GM18951 (cell line): ENCODE results near the gene MAOB.

ENCODE experiments used
- POLR2A ChIP-seq: IDR thresholded peaks from 4 replicates; pipeline ENCODE4 v1.6.1; 2011; ENCODE audit warnings: mild to moderate bottlenecking; ENCODE audit not compliant: insufficient read length, insufficient read depth; ENCODE audit errors: extremely low read depth
- in situ Hi-C: fragments of 300-500 bp; cut with MboI; formaldehyde crosslinking; loops from one replicate; pipeline ENCODE4 v1.12.0; 2022; ENCODE audit warnings: low sequenced_read_pairs, mixed read lengths, inconsistent platforms; ENCODE audit not compliant: unreplicated experiment

Gene MAOB

DNA sequence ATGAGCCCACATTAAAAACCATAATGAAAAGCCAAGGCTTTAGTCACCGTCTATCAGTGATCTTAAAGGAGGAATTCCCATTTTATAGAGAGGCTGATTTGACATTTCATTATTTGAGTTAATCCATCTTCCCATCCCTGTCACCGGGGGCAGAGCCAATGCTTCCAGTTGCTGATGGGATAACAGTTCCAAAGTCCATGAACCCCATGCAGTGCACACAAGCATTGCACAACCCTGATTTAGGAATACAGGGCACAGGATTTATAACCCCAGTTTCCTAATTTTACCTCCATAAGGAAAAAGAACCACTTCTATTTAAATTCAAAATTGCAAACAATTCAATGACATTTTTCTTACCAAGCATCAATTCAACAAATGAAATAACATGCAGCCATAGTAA, 36.5 kb downstream of the MAOB start:
- no peak for TF ChIP-seq POLR2A
- in situ Hi-C loops, result no loop called here

DNA sequence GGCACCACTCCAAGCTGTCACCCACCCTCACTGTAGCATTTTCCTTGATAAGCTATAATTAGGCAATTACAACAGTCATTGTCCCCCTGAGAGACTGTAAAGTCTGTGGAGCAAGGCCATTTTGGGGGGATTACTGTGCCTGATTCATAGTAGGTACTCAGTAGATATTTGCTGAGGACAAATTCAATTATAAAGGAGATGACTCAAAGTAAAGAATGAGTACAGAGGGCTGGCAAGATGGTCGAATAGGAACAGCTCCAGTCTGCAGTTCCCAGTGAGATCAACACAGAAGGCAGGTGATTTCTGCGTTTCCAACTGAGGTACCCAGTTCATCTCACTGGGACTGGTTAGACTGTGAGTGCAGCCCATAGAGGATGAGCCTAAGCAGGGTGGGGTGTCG, 42.0 kb downstream of the MAOB start:
- TF ChIP-seq POLR2A, result no peak
- in situ Hi-C loops, result no loop called here

DNA sequence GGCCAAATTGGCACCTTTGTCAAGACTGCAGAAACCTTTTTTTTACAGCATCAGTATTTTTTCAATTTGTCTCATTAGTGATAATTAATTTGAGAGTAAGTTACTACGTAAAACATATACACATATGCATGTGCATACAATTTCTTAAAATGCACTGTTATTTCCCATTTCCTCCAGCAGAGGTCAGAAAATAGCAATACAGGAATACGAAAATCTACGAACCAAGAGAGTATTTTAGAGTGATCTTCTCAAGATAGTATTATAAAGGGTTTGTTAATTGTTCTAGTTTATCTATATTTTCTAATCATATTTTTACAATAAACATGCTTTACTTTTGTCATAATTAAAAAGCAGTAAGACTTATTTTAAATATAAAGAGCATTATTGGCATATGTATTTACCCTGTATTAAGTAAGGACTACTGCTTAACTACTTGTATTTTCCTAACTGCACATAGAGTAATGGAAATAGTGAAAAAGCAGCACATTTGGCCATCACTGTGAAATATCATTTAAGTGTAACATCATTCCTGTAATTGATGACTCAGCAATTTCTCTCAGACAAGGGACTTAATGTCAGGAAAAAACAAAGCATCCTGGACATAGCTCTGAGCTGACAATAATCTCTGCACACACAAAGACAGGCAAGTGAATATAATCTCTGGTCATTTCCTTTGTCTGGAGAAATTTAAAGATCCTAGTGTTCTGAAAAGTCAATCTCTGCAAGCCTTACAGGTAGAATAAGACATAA, 45.6 kb downstream of the MAOB start:
- in situ Hi-C loops, result no loop called here
- no peak for TF ChIP-seq POLR2A

DNA sequence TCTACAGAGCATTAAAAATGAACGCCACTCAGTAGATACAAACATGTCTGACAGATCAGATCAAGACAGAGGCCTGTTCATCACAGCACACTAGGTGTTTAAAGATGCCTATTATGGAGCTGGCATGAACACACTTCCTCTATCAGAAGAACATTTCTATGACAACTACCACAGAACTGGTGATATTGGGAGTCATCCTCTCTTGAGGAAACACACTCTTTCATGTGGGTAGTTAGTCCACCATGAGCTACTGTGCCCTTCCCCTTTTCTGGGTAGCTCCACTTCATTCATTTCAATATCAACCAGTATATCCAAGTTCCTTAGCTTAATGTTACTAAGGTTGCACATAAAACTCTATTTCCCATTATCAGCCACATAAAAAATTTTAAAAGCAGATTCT, 46.7 kb downstream of the MAOB start:
- no peak for TF ChIP-seq POLR2A
- in situ Hi-C loops, result no loop called here

DNA sequence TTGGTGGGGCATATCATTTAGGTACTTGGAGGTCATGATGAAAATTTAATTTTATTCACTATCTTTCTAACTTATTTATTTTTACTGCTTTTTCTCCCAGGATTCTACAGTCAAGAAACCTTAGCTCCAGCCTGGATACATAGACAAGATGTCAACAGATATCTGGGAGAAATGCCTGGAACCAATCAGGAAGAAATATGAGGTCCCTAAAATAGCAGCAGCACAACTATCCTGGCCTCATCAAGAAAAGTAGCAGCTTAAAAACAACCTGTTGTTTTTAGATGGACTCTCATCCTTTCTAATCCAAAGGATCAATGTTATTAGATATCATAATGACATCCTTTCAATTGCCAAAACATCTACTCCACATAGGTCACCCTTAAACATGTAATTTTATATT, 54.5 kb downstream of the MAOB start:
- in situ Hi-C loops, result no loop called here
- TF ChIP-seq POLR2A, result no peak

DNA sequence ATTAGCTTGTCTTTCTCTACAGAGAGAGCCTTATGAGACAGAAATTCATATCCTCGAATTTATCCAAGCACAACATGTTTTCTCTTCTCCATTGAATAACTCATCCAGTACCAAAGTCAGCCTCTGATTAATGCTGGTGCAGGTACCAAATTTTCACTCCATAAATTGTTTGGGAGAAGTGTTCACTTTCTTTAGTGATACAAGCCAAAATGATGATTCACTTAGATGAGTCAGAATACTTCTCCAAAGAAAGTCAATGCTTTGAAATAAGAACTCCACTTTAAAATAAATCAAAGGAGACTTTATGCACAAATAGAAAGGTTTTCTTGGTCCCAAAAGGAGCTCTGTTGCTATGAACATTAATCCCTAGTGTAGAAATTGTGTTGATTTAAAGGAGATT, 60.2 kb downstream of the MAOB start:
- no peak for TF ChIP-seq POLR2A
- in situ Hi-C loops, result no loop called here

DNA sequence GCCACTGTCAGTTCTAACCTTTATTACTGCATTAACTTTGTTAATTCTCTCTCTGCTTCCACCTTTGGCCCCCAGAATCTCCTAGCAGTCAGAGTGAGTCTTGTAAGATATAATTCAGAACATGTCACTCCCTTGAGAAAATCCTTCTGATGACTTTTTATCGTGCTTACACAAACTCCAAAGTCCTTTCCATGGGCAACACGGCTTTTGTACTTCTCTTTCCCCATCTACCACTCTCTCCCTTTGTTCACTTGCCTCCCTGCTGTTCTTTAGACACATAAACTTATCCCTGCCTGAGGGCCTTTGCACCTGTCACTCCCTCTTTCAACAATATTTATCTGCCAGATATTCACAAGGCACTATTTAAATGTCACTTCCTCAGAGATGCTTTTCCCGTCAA, 64.8 kb downstream of the MAOB start:
- no peak for TF ChIP-seq POLR2A
- in situ Hi-C loops, result no loop called here

DNA sequence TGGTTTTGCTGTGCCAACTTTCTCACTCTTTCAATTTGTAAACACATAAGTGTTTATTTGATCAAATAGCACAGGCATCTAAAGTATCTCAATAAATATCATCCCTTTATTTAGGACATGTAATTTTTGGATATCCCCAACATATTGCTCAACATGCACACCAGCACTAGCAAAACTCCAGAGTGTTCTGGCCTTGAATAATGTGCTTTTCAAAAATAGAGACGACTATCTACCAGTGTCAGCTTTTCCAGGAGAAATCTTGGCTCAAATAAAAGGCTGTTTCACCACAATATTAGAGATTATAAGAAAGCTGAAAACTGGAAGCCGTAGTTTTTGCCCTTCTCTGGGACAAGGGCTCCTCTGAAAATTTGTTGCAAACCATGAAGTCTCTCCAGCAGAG, 67.0 kb downstream of the MAOB start:
- TF ChIP-seq POLR2A, result no peak
- in situ Hi-C loops, result no loop called here

DNA sequence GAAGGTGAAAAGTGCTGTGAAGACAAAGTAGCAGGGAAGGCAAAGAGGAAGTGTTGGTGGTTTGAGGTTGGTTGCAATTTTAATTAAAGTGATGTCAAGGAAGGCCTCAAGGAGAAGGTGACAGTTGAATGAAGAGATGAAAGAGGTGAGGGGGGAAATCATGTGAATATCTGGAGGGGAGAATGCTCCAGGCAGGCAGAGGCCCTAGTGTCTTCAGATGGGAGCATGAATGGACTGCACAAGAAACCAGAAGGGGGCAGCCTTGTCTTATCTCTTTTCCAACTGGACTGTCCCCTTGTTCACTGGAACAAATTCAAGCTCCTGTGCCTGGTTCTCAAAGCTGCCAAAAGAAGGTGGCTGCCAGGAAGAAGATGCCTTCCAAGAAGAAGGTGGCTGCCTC, 68.4 kb downstream of the MAOB start:
- TF ChIP-seq POLR2A, result no peak
- in situ Hi-C loops, result no loop called here

DNA sequence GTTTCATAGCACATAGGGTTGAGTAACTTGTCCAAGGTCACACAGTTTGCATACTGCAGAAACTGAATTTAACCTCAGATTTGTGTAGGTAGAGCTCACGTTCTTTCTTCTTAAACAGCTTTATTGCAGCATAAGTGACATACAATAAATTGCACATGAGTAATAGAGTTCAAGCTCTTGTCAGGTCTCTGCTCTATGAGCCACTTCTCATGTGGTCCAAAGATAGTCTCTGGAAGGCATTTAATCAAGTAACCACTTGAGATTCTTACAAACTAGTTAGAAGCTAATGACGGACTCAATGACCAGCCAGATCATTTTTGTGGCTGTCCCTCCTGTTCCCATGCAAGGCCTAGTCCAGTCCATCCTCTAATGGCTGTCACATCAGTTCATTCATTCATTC, 68.9 kb downstream of the MAOB start:
- in situ Hi-C loops, result no loop called here

DNA sequence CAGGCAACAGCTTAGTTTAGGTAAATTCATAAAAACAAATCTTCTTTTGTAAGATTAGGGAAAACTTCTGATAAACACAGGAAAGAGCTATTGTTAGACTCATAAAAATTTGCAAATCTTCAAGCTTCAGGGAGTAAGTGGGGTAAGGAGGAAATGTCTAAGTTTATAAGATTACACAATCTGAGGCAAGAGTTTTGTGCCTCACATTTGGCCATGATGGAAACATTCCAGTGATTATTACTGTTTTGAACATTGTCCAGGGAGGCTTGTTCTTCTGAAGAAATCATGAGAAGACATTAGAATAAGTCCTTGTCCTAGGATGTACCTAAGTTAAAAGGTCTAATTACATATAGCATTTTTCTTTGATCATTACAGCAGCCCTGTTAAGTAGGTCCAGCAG, 72.8 kb downstream of the MAOB start:
- TF ChIP-seq POLR2A, result no peak
- in situ Hi-C loops, result no loop called here

More for the DNA sequence above, 68.9 kb downstream of the MAOB start:
- TF ChIP-seq POLR2A, result no peak

DNA sequence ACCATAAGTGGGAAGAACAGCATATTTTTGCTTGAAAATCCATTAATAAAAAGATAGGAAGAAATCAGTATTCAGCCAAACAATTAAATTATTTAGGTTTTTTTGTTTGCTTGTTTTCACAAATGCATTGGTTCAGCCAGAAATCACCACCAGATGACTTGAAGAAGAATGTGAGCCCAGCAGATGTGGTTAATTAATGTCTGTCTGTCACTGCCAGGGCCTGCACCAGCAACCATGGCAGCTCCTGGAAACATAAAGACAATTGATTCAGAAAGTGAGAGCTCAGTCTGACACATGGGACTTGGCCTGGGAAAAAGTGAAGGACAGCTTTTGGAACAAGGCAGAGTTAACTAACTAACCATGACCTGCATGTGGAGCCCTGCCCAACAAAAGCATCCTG, 74.0 kb downstream of the MAOB start:
- in situ Hi-C loops, result no loop called here
- TF ChIP-seq POLR2A, result no peak

DNA sequence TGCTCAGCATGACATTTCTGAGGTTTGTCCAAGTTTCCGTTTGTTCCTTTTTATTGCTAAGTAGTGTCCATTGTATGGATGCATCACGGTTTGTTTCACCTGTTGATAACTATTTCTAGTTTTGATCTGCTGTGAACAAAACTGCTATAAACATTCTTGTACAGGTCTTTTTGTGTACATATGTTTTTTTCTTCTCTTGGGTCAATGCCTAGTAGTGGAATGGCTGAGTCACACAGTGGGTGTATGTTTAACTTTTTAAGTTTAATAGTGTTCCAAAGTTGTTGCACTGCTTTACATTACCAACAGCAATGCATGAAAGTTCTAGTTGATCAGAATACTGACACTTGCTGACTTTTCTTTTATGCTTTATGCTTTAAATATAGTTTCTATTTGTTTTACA, 76.7 kb downstream of the MAOB start:
- in situ Hi-C loops, result no loop called here
- no peak for TF ChIP-seq POLR2A

DNA sequence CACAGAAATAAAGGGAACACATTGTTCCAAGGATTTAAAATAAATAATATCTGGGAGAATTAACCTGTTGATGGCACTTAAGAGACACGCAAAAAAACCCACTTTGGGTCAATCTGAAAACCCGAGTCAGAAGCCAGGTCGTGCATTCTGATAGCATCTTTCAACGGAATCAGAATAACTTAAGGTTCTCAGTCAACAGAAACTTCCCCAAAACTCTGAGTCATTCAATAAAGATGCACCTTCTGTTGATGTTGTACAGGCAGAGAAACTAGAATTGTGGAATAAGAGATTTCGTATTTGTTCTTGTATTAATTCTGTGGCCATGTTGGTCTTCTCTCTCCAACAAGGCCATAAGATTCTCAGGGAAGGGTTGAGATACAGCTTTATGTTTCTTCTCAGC, 78.2 kb downstream of the MAOB start:
- TF ChIP-seq POLR2A, result no peak
- in situ Hi-C loops, result no loop called here
